ENCODE data around the gene MAD1L1.

- TF ChIP-seq, protein P1, sequence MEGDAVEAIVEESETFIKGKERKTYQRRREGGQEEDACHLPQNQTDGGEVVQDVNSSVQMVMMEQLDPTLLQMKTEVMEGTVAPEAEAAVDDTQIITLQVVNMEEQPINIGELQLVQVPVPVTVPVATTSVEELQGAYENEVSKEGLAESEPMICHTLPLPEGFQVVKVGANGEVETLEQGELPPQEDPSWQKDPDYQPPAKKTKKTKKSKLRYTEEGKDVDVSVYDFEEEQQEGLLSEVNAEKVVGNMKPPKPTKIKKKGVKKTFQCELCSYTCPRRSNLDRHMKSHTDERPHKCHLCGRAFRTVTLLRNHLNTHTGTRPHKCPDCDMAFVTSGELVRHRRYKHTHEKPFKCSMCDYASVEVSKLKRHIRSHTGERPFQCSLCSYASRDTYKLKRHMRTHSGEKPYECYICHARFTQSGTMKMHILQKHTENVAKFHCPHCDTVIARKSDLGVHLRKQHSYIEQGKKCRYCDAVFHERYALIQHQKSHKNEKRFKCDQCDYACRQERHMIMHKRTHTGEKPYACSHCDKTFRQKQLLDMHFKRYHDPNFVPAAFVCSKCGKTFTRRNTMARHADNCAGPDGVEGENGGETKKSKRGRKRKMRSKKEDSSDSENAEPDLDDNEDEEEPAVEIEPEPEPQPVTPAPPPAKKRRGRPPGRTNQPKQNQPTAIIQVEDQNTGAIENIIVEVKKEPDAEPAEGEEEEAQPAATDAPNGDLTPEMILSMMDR (conservative IDR thresholded peaks at IDR 0.05; ENCODE audit: low read depth, low read length), result no peak
- TF ChIP-seq MAFK (IDR thresholded peaks at IDR 0.05; ENCODE audit: low read depth, low read length) (no peak), RAD21 (IDR thresholded peaks at IDR 0.05; ENCODE audit: low read length) (no peak), CEBPB (IDR thresholded peaks at IDR 0.05; ENCODE audit: low read depth, low read length) (no peak), RFX5 (IDR thresholded peaks at IDR 0.05; ENCODE audit: low read depth, low read length) (no peak)
- TF ChIP-seq, protein P2, sequence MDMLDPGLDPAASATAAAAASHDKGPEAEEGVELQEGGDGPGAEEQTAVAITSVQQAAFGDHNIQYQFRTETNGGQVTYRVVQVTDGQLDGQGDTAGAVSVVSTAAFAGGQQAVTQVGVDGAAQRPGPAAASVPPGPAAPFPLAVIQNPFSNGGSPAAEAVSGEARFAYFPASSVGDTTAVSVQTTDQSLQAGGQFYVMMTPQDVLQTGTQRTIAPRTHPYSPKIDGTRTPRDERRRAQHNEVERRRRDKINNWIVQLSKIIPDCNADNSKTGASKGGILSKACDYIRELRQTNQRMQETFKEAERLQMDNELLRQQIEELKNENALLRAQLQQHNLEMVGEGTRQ (IDR thresholded peaks at IDR 0.05; ENCODE audit: low read depth, low read length), result no peak
Measured at GRCh38 chr7:2260820-2261219, 28.1 kb upstream of the MAD1L1 start.
